ENCODE measurements around the gene DOCK10. TPM values are rescaled to one million over a fixed set of nuclear protein-coding genes. Genes with fewer than 3 reads are reported as not detected.

The DOCK10 gene
- total RNA-seq, 1 donor from 2014 or later, result 14.3 TPM

DNA sequence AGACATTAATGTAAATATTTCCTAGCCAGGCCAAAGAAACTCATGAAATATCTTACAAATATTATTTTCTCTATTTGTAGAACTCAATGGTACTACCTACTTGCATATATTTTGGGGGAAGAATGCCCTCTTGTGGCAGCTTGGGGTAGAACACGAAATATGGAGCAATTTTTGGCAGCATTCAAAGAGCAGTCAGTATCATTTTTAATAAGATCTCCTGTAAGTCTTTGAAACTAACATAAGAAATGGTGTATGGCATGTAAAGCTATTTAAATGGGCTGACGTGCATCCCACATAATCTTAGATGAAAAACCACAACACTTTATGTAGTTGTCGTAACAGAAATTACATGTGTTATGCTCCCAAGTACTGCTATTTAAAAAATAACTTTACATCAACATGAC is 263.8 kb downstream of the DOCK10 start:
- Mint-ChIP-seq H3K4me3 (ENCODE audit: unreplicated experiment) (no peak overlapping the region), H3K36me3 (ENCODE audit: low read depth) (peaks cover 6% of the 10 kb centered on the region), H3K27ac (ENCODE audit: unreplicated experiment) (no peak overlapping the region), H3K27me3 (ENCODE audit: low read depth) (no peaks in the 10 kb centered on the region), H3K4me1 (ENCODE audit: low read depth) (peaks cover 39% of the 10 kb centered on the region), H3K9me3 (ENCODE audit: low read depth) (no peaks in the 10 kb centered on the region)
- peak; percentile 93 for TF ChIP-seq CTCF (IDR thresholded peaks at IDR 0.05)
- no peak for DNase-seq (ENCODE audit: low spot score)

GRCh38 chr2:224777559-224777930 is 264.7 kb downstream of the DOCK10 start:
- no peaks in the 10 kb centered on the region for H3K27me3 Mint-ChIP-seq (ENCODE audit: low read depth)
- no peak overlapping the region for H3K4me3 Mint-ChIP-seq (ENCODE audit: unreplicated experiment)
- H3K4me1 Mint-ChIP-seq (ENCODE audit: low read depth), result peaks cover 36% of the 10 kb centered on the region
- no peak overlapping the region for H3K27ac Mint-ChIP-seq (ENCODE audit: unreplicated experiment)
- no peaks in the 10 kb centered on the region for H3K9me3 Mint-ChIP-seq (ENCODE audit: low read depth)
- DNase-seq (ENCODE audit: low spot score), result no peak
- peaks cover 8% of the 10 kb centered on the region for H3K36me3 Mint-ChIP-seq (ENCODE audit: low read depth)
- TF ChIP-seq CTCF (IDR thresholded peaks at IDR 0.05), result no peak

DNA sequence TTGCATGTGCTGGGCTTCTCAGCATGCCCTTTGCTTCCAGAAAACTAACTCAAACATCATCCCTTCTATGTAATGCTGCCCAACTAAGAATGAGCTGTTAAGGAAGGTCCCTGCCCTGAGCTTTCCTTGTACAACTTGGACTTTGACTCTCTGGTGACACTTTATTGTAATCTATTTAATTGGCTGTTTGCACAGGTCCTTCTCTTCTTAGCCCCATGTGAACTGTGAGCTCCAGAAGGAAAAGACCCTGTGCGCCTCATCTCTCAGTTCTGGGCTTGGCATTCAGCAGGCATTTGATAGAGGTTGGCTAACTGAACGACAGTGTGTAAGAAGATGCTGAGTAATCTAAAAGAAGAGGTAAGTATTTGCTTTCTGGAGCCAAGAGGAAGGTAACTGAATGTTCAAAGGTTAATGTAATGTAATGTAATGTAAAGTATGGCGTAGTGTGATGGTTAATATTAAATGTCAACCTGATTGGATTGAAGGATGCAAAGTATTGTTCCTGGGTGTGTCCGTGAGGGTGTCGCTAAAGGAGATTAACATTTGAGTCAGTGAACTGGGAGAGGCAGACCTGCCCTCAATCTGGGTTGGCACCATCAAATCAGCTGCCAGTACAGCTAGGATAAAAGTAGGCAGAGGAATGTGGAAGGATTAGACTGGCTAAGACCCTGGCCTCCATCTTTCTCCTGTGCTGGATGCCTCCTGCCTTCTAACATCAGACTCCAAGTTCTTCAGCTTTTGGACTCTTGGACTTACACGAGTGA is 265.3 kb downstream of the DOCK10 start:
- peaks cover 34% of the 10 kb centered on the region for H3K4me1 Mint-ChIP-seq (ENCODE audit: low read depth)
- TF ChIP-seq CTCF (IDR thresholded peaks at IDR 0.05), result no peak

GRCh38 chr2:224775647-224776046 is 266.6 kb downstream of the DOCK10 start:
- H3K4me3 Mint-ChIP-seq (ENCODE audit: unreplicated experiment), result no peak overlapping the region
- DNase-seq (ENCODE audit: low spot score), result no peak
- H3K4me1 Mint-ChIP-seq (ENCODE audit: low read depth), result peaks cover 22% of the 10 kb centered on the region
- no peak overlapping the region for H3K27ac Mint-ChIP-seq (ENCODE audit: unreplicated experiment)
- no peak for TF ChIP-seq CTCF (IDR thresholded peaks at IDR 0.05)
- peaks cover 14% of the 10 kb centered on the region for H3K36me3 Mint-ChIP-seq (ENCODE audit: low read depth)
- no peaks in the 10 kb centered on the region for H3K27me3 Mint-ChIP-seq (ENCODE audit: low read depth)
- no peaks in the 10 kb centered on the region for H3K9me3 Mint-ChIP-seq (ENCODE audit: low read depth)

More for the DNA sequence above, 265.3 kb downstream of the DOCK10 start:
- no peak overlapping the region for H3K27ac Mint-ChIP-seq (ENCODE audit: unreplicated experiment)
- H3K27me3 Mint-ChIP-seq (ENCODE audit: low read depth), result no peaks in the 10 kb centered on the region
- H3K9me3 Mint-ChIP-seq (ENCODE audit: low read depth), result no peaks in the 10 kb centered on the region
- H3K36me3 Mint-ChIP-seq (ENCODE audit: low read depth), result peaks cover 8% of the 10 kb centered on the region
- H3K4me3 Mint-ChIP-seq (ENCODE audit: unreplicated experiment), result no peak overlapping the region
- DNase-seq (ENCODE audit: low spot score), result no peak

GRCh38 chr2:224774735-224775134 is 267.5 kb downstream of the DOCK10 start:
- no peak overlapping the region for H3K4me3 Mint-ChIP-seq (ENCODE audit: unreplicated experiment)
- DNase-seq (ENCODE audit: low spot score), result no peak
- peaks cover 23% of the 10 kb centered on the region for H3K36me3 Mint-ChIP-seq (ENCODE audit: low read depth)
- peaks cover 13% of the 10 kb centered on the region for H3K4me1 Mint-ChIP-seq (ENCODE audit: low read depth)
- H3K27me3 Mint-ChIP-seq (ENCODE audit: low read depth), result no peaks in the 10 kb centered on the region
- H3K27ac Mint-ChIP-seq (ENCODE audit: unreplicated experiment), result no peak overlapping the region
- no peaks in the 10 kb centered on the region for H3K9me3 Mint-ChIP-seq (ENCODE audit: low read depth)
- TF ChIP-seq CTCF (IDR thresholded peaks at IDR 0.05), result no peak
